SIG-M5 (cell line): ENCODE results near the gene P2RX1.

Experiments
- DNase-seq: peaks from one replicate; lab custom pipeline; 2025; lab: John Stamatoyannopoulos, UW

The P2RX1 gene

GRCh38 chr17:3905017-3905520, 11.2 kb downstream of the P2RX1 start:
- no peak for DNase-seq

GRCh38 chr17:3904501-3904900, 11.8 kb downstream of the P2RX1 start:
- no peak for DNase-seq

- DNase-seq = no peak
Observed at GRCh38 chr17:3903881-3904290, 12.4 kb downstream of the P2RX1 start.

GRCh38 chr17:3903051-3903825, 13.0 kb downstream of the P2RX1 start:
- no peak for DNase-seq

GRCh38 chr17:3900646-3901045, 15.6 kb downstream of the P2RX1 start:
- no peak for DNase-seq

GRCh38 chr17:3897731-3898130, 18.5 kb downstream of the P2RX1 start:
- DNase-seq = no peak

- DNase-seq = no peak
Observed at GRCh38 chr17:3896968-3897235, 19.4 kb downstream of the P2RX1 start.

GRCh38 chr17:3896108-3896967, 19.9 kb downstream of the P2RX1 start:
- DNase-seq = no peak

GRCh38 chr17:3895354-3895753, 20.9 kb downstream of the P2RX1 start:
- no peak for DNase-seq

GRCh38 chr17:3894911-3895343, 21.3 kb downstream of the P2RX1 start:
- no peak for DNase-seq

- DNase-seq = no peak
Observed at GRCh38 chr17:3894188-3894587, 22.1 kb downstream of the P2RX1 start.

GRCh38 chr17:3893720-3894116, 22.5 kb downstream of the P2RX1 start:
- no peak for DNase-seq

- no peak for DNase-seq
Observed at GRCh38 chr17:3893003-3893719, 23.1 kb downstream of the P2RX1 start, which contains the start of gene CAMKK1. CAMKK1 (minus strand) TSS chr17:3893053; CDS start chr17:3885687, 7,366 bp downstream.

- no peak for DNase-seq
Observed at GRCh38 chr17:3892095-3892998, 23.9 kb downstream of the P2RX1 start.

- no peak for DNase-seq
Observed at GRCh38 chr17:3891626-3892094, 24.6 kb downstream of the P2RX1 start.

- DNase-seq = no peak
Observed at GRCh38 chr17:3890878-3891219, 25.4 kb downstream of the P2RX1 start.

GRCh38 chr17:3890082-3890877, 26.0 kb downstream of the P2RX1 start:
- no peak for DNase-seq

- no peak for DNase-seq
Observed at GRCh38 chr17:3889325-3890012, 26.8 kb downstream of the P2RX1 start.

- no peak for DNase-seq
Observed at GRCh38 chr17:3888343-3889171, 27.7 kb downstream of the P2RX1 start.
